Neuron (in vitro differentiated cells): ENCODE data around the gene HSF2BP.
"Not testable (repeated sequence)": the region's sequence is repeated elsewhere in the genome, so short reads cannot be mapped to it uniquely, and the experiment has no call there.

ENCODE experiments used
- H2AFZ ChIP-seq: one replicate; pipeline ENCODE4 v1.6.1; 2013; ENCODE audit warnings: low read depth, mild to moderate bottlenecking, inconsistent platforms, low read length, moderate library complexity
- H3K27me3 ChIP-seq: one replicate; pipeline ENCODE4 v1.6.1; 2013; ENCODE audit warnings: low read length; ENCODE audit not compliant: insufficient read depth
- H3K36me3 ChIP-seq: one replicate; pipeline ENCODE4 v1.6.1; 2013; ENCODE audit warnings: low read length; ENCODE audit not compliant: insufficient read depth
- H3K4me1 ChIP-seq: one replicate; pipeline ENCODE4 v1.6.1; 2013; ENCODE audit warnings: low read length; ENCODE audit not compliant: insufficient read depth
- H3K4me3 ChIP-seq: 2 replicates; pipeline ENCODE4 v1.5.1; 2013; ENCODE audit warnings: mild to moderate bottlenecking, low read length, moderate library complexity
- H3K9me3 ChIP-seq: one replicate; pipeline ENCODE4 v1.6.1; 2013; ENCODE audit warnings: low read length

HSF2BP gene

DNA sequence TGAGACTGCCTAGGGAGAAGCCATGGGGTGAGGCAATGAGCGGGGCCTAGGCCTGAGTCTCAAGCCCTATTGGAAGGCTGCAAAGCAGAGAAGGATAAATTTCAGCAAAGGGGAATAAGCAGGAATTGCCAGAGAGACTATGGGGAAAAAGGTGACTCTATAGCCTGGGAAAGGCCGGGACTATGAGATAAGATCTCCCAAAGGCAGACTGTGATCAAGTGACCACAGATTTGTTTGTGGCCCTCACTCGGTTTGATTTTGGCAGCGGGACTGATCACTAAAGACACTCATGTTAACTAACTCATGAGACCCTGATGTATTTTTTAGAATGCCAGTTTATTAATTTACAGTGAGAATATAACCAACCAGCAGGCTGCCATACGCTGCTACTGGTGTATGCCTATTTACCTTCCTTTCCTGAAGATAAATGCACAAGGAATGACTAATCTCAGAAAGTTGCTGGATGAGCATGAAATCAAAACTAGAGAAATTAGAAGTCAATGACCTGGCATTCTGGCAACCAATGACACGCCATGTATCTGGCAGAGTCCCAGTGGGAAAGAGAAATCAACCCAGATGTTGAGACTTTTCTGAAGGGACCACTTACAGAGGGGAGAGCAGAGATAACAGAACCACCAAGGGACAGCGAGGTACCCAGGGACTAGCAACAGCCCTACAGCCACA, 4.3 kb downstream of the HSF2BP start:
- Histone ChIP-seq H3K27me3 (no peaks in the 10 kb centered on the region), H2AFZ (no peak overlapping the region), H3K4me3 (no peak overlapping the region), H3K9me3 (no peaks in the 10 kb centered on the region), H3K4me1 (peaks cover 3% of the 10 kb centered on the region), H3K36me3 (no peaks in the 10 kb centered on the region)

DNA sequence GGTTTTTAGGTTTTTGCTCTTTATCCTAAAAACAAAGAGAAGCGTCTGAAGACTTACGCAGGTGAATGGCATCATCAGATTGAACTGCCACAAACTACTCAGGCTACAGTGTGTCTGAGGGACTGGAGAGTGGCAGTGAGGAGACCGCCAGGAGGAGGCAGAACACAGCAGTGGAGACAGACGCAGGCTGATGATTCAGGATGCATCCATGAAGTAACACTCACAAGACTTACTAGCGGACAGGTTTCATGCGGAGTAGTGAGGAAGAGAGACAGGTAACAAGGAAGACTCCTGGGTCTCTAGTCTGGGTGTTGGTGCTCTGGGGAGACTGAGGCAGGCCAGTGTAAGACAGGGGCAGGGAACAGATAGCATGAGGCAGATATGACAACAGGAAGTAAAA, 5.7 kb downstream of the HSF2BP start:
- Histone ChIP-seq H3K36me3 (no peaks in the 10 kb centered on the region), H2AFZ (no peak overlapping the region), H3K27me3 (no peaks in the 10 kb centered on the region), H3K9me3 (no peaks in the 10 kb centered on the region), H3K4me3 (no peak overlapping the region), H3K4me1 (no peaks in the 10 kb centered on the region)

DNA sequence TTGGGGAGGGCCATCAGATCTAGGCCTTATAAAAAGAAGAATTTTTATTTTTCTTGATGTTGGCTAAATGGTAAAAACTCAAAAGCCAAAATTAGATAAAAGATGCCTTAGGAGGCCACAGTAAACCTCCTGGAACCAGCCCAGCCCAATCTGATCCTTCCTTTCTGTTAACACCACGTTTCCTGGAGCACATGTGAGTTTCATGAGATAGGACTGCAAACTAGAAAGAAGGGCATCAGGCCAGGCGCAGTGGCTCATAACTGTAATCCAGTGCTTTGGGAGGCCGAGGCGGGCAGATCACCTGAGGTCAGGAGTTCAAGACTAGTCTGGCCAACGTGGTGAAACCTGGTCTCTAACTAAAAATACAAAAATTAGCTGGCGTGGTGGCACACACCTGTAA, 6.7 kb downstream of the HSF2BP start:
- H2AFZ ChIP-seq = no peak overlapping the region
- H3K9me3 ChIP-seq = no peaks in the 10 kb centered on the region
- no peaks in the 10 kb centered on the region for H3K36me3 ChIP-seq
- no peaks in the 10 kb centered on the region for H3K27me3 ChIP-seq
- no peaks in the 10 kb centered on the region for H3K4me1 ChIP-seq
- no peak overlapping the region for H3K4me3 ChIP-seq

DNA sequence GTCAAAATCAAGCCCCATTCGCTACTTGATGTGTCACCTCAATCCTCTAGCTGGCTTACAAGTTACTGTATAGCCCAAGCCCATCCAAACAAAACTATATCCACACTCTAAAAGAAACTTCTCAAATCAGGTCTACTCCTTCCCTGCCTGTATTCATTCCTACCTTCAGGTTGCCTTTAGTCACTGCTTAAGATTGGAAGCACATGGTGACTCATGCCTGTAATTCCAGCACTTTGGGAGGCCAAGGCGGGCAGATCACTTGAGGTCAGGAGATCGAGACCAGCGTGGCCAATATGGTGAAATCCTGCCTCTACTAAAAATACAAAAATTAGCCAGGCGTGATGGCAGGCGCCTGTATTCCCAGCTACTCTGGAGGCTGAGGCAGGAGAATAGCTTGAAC, 7.4 kb downstream of the HSF2BP start:
- H3K4me1 ChIP-seq, H3K36me3 ChIP-seq, H2AFZ ChIP-seq, H3K4me3 ChIP-seq, H3K27me3 ChIP-seq, H3K9me3 ChIP-seq: not testable (repeated sequence)

DNA sequence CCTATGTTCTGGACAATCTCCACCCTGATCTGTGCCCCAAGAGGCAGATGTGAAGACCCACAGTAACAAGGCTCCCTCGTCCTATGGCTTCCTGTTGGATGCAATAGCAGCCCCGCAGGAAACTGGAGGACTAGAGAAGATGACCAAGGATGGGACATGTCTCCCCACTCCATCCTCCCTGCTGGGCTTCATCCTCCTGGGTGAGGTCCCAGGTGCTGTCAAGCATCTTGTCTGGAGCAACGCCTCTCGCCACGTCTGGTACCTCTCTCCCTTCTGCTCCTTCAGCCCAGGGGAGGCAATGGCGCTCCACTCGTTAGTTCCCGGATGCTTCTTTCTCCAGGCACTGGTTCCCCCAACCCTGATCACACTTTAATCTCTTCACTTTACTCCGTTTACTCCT, 11.1 kb downstream of the HSF2BP start:
- H2AFZ ChIP-seq = no peak overlapping the region
- no peaks in the 10 kb centered on the region for H3K27me3 ChIP-seq
- H3K9me3 ChIP-seq = no peaks in the 10 kb centered on the region

DNA sequence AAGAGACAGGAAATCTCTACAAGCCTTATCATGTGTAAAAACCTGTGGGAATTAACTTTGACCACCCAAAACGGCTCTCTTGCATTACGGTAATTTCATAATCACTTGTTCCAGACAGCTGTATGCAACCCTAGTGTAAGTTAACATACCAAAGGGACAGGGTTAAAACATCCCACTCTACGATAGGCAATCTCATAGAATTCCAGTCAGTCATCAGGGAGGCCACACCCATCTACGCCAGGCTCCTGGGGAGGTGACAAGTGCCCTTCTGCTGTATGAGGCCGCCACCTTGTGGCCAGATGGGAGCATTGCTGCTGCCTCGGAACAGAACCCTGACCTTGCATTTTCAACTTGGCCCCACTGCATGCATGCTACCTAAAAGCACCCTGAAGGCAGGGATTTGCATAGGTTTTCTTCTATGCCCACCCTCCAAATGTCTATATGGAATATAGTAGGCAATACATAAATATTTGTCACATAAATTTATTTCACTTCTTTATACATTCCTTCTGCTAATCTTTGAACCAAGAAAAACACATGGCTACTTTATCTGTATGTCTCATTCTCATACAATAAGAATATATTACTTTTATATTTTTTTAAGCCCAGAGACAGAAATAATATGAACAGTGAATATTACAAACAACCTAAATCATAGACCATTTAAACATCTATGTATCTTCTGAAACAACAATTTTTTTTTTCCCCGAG, 12.6 kb downstream of the HSF2BP start:
- Histone ChIP-seq H2AFZ (no peak overlapping the region), H3K9me3 (no peaks in the 10 kb centered on the region), H3K4me3 (no peak overlapping the region), H3K27me3 (no peaks in the 10 kb centered on the region), H3K36me3 (no peaks in the 10 kb centered on the region), H3K4me1 (peaks cover 9% of the 10 kb centered on the region)

More for the DNA sequence above, 11.1 kb downstream of the HSF2BP start:
- Histone ChIP-seq H3K4me3 (no peak overlapping the region), H3K36me3 (no peaks in the 10 kb centered on the region), H3K4me1 (peaks cover 9% of the 10 kb centered on the region)

DNA sequence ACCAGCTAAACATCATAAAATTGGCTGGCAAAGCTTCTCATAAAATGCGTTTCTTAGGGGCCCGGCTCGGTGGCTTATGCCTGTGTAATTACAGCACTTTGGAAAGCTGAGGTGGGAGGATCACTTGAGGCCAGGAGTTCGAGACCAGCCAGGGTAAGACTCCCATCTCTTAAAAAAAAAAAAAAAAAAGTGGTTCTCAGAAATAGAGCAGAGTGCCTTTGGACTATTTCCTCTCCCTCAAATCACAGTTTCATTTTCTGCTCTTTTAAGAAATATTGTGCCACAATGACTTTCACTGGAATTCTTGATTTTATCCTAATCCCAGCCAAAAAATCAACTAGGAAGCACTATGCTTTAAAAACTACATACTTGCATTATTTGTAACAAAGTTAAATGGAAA, 13.3 kb downstream of the HSF2BP start:
- H3K9me3 ChIP-seq = no peaks in the 10 kb centered on the region

DNA sequence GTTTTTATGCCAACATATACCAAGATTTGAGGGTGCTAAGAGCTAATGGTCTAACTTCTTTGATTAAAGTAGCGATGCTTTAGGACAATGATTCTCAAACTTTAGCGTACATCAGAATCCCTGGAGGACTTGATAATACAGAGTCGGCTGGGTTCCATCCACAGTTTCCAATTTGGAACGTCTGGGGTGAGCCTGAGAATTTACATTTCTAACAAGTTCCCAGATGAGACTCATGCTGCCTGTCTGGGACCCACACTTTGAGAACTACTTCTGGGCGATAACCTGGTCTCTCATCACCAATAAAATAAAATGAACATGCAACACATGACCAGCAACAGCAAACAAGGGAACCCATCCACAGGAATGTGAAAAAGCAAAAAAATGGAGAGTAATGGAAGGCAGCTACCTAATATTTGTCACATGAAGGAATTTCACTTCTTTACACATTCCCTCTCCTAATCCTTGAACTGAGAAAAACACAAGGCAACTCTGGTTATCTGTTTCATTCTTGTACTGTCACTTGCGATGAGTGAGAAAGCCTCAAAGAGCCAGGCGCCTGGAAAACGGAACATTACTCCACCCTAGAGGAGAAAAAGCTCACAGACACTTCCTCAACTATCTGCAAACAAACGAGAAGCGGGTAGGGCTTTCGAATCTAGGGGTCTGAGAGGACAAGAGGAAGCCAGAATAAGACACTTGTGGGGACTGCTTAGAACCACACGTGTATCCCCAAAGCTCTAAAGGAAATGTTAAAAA, 14.0 kb downstream of the HSF2BP start:
- H3K4me3 ChIP-seq = no peak overlapping the region
- H2AFZ ChIP-seq = no peak overlapping the region

More for the DNA sequence above, 13.3 kb downstream of the HSF2BP start:
- Histone ChIP-seq H3K27me3 (no peaks in the 10 kb centered on the region), H3K4me1 (peaks cover 9% of the 10 kb centered on the region), H3K36me3 (no peaks in the 10 kb centered on the region), H2AFZ (no peak overlapping the region), H3K4me3 (no peak overlapping the region)

DNA sequence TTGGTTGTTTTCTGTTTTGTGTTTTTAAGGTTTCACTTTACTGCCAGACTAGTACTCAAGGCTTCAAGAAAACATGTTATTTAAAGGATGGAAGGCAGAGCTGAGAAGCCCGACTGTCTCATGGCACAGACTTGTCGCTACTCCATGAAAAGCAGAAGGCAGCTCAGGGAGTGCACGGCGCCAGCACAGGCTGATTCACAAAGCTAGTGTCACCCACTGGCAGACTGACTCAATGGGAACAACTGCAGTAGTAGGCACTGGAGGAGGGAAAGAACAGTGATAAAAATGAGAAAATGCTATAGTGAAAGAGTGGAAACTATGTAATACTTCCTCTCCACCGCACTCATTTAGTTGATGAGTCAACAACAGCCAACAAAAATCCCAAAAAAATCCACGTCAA, 14.7 kb downstream of the HSF2BP start:
- peaks cover 9% of the 10 kb centered on the region for H3K4me1 ChIP-seq
- H3K4me3 ChIP-seq = no peak overlapping the region
- no peak overlapping the region for H2AFZ ChIP-seq
- no peaks in the 10 kb centered on the region for H3K36me3 ChIP-seq
- no peaks in the 10 kb centered on the region for H3K27me3 ChIP-seq
- no peaks in the 10 kb centered on the region for H3K9me3 ChIP-seq

More for the DNA sequence above, 14.0 kb downstream of the HSF2BP start:
- Histone ChIP-seq H3K4me1 (peaks cover 9% of the 10 kb centered on the region), H3K9me3 (no peaks in the 10 kb centered on the region), H3K27me3 (no peaks in the 10 kb centered on the region), H3K36me3 (no peaks in the 10 kb centered on the region)

DNA sequence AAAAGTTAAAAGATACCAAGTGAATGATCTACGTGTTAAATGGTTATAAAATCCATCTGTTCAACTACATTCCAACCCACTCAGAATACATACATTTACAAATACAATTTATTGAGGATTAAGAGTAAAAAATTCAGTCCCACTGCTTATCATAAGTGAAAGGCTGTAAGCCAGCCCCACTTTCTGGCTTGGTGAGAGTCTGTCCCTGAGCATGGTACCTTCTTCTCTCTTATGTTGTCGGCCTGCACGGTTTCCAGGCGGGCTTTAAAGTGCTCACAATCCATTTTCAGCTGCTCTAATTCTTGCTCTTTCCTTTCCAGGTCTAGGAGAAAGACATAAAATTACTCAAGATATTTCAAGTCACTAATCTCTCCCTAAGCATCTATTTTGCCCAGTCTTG, 15.2 kb downstream of the HSF2BP start:
- Histone ChIP-seq H3K4me1 (peaks cover 9% of the 10 kb centered on the region), H3K9me3 (no peaks in the 10 kb centered on the region), H2AFZ (no peak overlapping the region), H3K36me3 (no peaks in the 10 kb centered on the region), H3K4me3 (no peak overlapping the region), H3K27me3 (no peaks in the 10 kb centered on the region)

DNA sequence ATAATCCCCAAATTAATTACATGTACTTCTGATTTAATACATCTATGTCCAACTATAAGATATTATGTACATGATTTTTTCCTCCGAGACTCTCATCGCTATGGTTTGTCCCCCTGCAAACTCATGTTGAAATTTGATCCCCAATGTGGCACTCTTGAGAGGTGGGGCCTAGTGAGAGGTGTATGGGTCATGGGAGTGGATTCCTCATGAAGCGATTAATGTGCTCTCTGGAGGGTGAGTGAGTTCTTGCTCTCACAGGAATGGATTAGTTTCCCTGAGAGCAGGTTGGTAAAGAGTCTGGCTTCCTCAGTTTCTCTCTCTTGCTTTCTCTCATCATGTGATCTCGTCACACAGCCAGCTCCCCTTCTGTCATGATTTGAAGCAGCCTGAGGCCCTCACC, 16.1 kb downstream of the HSF2BP start:
- Histone ChIP-seq H3K9me3 (no peaks in the 10 kb centered on the region), H3K27me3 (no peaks in the 10 kb centered on the region), H3K4me3 (no peak overlapping the region), H2AFZ (no peak overlapping the region), H3K4me1 (peaks cover 9% of the 10 kb centered on the region), H3K36me3 (no peaks in the 10 kb centered on the region)

DNA sequence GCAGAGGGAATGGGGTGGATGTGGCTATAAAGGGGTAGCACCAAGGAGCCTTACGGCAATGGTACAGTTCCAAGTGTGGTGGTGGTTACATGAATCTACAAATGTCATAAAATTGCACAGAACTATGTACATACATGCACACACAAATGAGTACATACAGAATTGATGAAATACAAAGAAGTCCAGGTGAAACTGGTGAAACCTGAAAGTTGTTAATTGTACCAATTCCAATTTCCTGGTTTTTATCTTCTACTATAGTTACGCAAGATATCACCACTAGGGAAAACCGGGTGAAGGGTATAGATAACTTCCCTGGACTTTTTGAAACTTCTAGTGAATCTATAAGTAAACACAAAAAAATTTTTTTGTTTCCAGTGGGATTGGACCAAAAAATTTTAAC, 18.9 kb downstream of the HSF2BP start:
- H3K27me3 ChIP-seq = no peaks in the 10 kb centered on the region
- no peak overlapping the region for H3K4me3 ChIP-seq
- H2AFZ ChIP-seq = no peak overlapping the region
- H3K36me3 ChIP-seq = no peaks in the 10 kb centered on the region
- peaks cover 2% of the 10 kb centered on the region for H3K4me1 ChIP-seq
- no peaks in the 10 kb centered on the region for H3K9me3 ChIP-seq
